ENCODE results near the gene STPG2. TPM values are rescaled to one million over a fixed set of nuclear protein-coding genes. Genes with fewer than 3 reads are reported as not detected.
"Not testable (repeated sequence)": the region's sequence is repeated elsewhere in the genome, so short reads cannot be mapped to it uniquely, and the experiment has no call there.

The STPG2 gene
- polyA plus RNA-seq, 1 donor: 0.36 TPM

DNA sequence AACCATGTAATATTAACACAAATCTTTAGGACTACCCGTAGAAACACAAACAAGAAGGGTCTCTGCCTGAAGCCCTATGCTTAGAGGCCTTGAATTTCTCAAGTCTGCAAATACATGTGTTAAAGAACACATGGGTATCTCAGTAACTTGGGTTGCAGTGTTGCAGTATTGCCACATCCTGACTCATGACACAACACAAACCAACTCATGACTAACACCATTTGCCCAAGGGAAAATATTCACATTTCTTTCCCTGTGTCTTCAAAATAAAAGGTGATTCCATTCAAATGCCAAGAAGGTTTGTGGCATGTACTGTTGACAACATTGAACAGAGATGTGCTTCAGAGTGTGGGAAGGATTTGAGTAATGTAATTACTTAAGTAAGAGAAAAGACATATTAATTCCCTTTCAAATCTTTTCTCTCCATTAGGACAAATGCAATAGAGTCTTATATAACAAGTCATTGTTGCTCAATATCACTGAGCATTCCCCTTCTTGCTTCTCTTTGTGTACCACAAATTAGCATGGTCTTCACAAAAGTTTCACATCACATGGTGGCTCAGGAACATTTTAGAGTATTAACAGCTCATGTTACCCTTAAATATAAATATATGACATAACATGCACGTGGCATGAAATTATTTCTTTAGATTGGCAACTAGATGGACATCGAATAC is 487.1 kb downstream of the STPG2 start:
- no peaks in the 10 kb centered on the region for H3K36me3 ChIP-seq (ENCODE audit: control insufficient read depth, insufficient read depth, low read length)

DNA sequence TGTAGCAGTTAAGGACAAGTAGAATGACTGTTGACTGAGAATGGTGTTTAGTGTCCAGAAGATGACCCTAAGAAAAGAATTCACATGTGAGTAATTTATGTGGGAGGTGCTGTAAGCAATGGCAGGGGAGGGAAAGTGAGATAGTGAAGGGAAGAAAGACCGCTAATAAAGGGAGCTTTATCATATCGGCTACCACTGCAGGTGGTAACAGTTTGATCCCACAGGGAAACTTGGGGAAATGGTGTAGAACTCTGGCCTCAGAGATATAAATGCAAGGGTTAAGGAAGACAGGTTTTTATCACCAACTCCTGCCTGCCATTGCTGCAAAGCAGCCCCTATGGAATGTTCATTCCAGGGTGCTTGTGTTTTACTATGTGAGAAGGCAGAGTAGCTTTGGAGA is 489.6 kb downstream of the STPG2 start:
- no peaks in the 10 kb centered on the region for H3K27me3 ChIP-seq (ENCODE audit: control insufficient read depth, insufficient read depth, low read length)
- no peak overlapping the region for H3K27ac ChIP-seq (ENCODE audit: low read length)
- no peaks in the 10 kb centered on the region for H3K4me1 ChIP-seq (ENCODE audit: control insufficient read depth, insufficient read depth, low read length)
- H3K36me3 ChIP-seq (ENCODE audit: control insufficient read depth, insufficient read depth, low read length): no peaks in the 10 kb centered on the region
- H3K4me3 ChIP-seq (ENCODE audit: low read length): no peak overlapping the region
- DNase-seq: no peak
- WGBS (ENCODE audit: insufficient coverage, low lambda C conversion rate): no CpG with 5 or more reads among the region's 2 CpGs
- no peaks in the 10 kb centered on the region for H3K9me3 ChIP-seq (ENCODE audit: control insufficient read depth, low read depth, low read length)

More for the DNA sequence above, 487.1 kb downstream of the STPG2 start:
- no peak for DNase-seq
- H3K27me3 ChIP-seq (ENCODE audit: control insufficient read depth, insufficient read depth, low read length): no peaks in the 10 kb centered on the region
- no peak overlapping the region for H3K27ac ChIP-seq (ENCODE audit: low read length)
- 100% methylated on average over 2 of the region's 3 CpGs for WGBS (ENCODE audit: insufficient coverage, low lambda C conversion rate)
- H3K4me1 ChIP-seq (ENCODE audit: control insufficient read depth, insufficient read depth, low read length): no peaks in the 10 kb centered on the region
- no peak overlapping the region for H3K4me3 ChIP-seq (ENCODE audit: low read length)
- no peaks in the 10 kb centered on the region for H3K9me3 ChIP-seq (ENCODE audit: control insufficient read depth, low read depth, low read length)

DNA sequence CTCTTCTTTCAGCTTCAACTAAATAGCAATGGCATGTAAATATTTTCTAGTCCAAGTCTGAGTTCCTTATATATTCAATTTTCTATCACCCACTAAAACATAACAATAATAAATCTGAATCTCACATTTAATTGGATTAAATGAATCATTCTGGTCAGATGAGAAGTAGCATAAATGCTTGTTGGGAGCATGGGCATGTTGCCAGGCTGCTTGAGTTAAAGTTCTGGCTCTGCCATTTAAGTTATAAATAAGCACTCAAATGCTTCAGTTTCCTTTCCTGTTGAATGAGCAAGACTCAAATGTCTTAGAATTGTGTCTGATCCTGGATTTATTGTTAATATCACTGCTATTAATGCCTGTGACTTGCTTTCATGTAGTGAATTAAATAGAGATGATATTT is 496.3 kb downstream of the STPG2 start:
- no peak for DNase-seq
- no peaks in the 10 kb centered on the region for H3K4me1 ChIP-seq (ENCODE audit: control insufficient read depth, insufficient read depth, low read length)
- H3K4me3 ChIP-seq (ENCODE audit: low read length): no peak overlapping the region
- H3K36me3 ChIP-seq (ENCODE audit: control insufficient read depth, insufficient read depth, low read length): no peaks in the 10 kb centered on the region
- H3K27me3 ChIP-seq (ENCODE audit: control insufficient read depth, insufficient read depth, low read length): no peaks in the 10 kb centered on the region
- no peaks in the 10 kb centered on the region for H3K9me3 ChIP-seq (ENCODE audit: control insufficient read depth, low read depth, low read length)
- H3K27ac ChIP-seq (ENCODE audit: low read length): no peak overlapping the region

DNA sequence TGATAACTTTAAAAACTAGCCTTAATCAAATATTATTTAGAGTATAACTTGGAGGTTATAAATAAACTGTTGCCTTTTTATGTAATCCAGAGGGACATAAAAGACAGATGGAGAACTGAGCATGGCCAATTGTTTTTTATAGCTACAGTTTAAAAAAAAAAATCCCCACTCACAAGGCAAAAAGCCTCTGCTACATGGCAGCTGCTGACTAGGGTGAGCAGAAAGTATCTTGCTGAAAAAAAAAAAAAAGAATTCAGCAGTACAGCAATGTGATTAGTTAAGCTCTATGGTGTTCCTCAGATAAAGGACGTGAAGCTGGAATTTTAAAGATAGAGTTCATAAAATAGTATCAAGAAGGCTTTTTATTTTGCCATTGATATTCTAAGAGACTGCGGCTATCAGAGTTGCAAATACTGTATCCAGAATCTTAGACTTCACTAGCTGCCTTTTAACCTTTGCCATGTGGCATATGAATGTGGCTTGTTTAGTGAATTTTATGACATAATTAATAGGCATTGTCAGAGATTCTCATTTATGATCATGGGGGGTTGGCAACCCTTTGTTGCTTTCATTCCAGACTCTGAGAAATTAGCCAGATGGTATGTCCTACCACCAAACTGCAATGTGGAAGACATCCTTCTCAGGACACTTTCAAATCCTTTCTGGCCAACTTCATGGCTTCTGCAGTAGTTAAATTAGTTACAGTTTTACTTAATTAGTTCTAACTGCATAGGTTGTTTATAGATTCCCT is 498.0 kb downstream of the STPG2 start:
- Histone ChIP-seq H3K27ac (ENCODE audit: low read length) (no peak overlapping the region), H3K4me1 (ENCODE audit: control insufficient read depth, insufficient read depth, low read length) (no peaks in the 10 kb centered on the region), H3K9me3 (ENCODE audit: control insufficient read depth, low read depth, low read length) (no peaks in the 10 kb centered on the region), H3K27me3 (ENCODE audit: control insufficient read depth, insufficient read depth, low read length) (no peaks in the 10 kb centered on the region), H3K36me3 (ENCODE audit: control insufficient read depth, insufficient read depth, low read length) (no peaks in the 10 kb centered on the region), H3K4me3 (ENCODE audit: low read length) (no peak overlapping the region)
- WGBS (ENCODE audit: insufficient coverage, low lambda C conversion rate): no CpG with 5 or more reads among the region's 2 CpGs
- no peak for DNase-seq

DNA sequence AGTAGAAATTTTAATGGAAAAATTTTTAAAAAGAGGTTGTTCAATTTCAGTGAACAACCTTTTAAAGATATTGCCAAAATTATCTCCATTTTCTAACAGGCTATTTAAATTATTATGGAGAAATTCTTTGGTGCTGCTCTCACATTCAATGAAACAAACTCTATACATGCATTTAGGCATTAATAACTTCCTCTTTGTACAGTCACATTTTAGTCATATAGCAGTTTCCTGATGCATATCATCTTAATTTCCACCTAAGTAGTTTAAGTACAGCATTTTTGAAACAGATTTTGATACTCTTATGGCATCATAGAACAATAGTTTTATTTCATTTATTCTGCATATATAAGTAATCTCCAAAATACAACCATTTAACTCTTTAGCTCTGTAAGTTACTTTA is 500.1 kb downstream of the STPG2 start:
- Histone ChIP-seq H3K27me3 (ENCODE audit: control insufficient read depth, insufficient read depth, low read length) (no peaks in the 10 kb centered on the region), H3K36me3 (ENCODE audit: control insufficient read depth, insufficient read depth, low read length) (no peaks in the 10 kb centered on the region), H3K4me3 (ENCODE audit: low read length) (no peak overlapping the region), H3K9me3 (ENCODE audit: control insufficient read depth, low read depth, low read length) (no peaks in the 10 kb centered on the region), H3K4me1 (ENCODE audit: control insufficient read depth, insufficient read depth, low read length) (no peaks in the 10 kb centered on the region), H3K27ac (ENCODE audit: low read length) (no peak overlapping the region)
- no peak for DNase-seq

DNA sequence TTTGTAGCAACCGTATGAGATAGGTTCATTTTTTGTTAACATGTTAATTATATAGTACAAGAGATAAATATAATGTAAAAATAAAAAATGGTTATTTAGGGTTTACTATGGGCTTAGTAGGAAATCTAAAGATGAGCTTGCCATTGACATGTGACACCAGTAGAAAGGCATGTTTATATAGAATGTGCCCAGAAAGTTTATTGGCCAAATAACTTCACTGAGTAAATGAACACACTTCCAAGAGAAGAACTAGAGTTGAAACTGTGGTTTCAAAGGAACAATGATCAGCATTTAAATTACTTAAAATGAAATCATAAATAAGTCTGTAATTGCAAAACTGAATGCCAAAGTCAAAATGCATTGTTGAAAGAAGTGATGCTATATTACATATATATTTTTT is 503.3 kb downstream of the STPG2 start:
- Histone ChIP-seq H3K27me3 (ENCODE audit: control insufficient read depth, insufficient read depth, low read length) (no peaks in the 10 kb centered on the region), H3K36me3 (ENCODE audit: control insufficient read depth, insufficient read depth, low read length) (no peaks in the 10 kb centered on the region), H3K4me3 (ENCODE audit: low read length) (no peak overlapping the region), H3K4me1 (ENCODE audit: control insufficient read depth, insufficient read depth, low read length) (no peaks in the 10 kb centered on the region), H3K9me3 (ENCODE audit: control insufficient read depth, low read depth, low read length) (no peaks in the 10 kb centered on the region), H3K27ac (ENCODE audit: low read length) (no peak overlapping the region)
- 88% methylated on average over 1 of the region's 1 CpG for WGBS (ENCODE audit: insufficient coverage, low lambda C conversion rate)
- DNase-seq: no peak

DNA sequence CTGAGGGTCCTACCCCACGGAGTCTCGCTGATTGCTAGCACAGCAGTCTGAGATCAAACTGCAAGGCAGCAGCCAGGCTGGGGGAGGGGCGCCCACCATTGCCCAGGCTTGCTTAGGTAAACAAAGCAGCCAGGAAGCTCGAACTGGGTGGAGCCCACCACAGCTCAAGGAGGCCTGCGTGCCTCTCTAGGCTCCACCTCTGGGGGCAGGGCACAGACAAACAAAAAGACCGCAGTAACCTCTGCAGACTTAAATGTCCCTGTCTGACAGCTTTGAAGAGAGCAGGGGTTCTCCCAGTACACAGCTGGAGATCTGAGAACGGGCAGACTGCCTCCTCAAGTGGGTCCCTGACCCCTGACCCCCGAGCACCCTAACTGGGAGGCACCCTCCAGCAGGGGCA is 509.4 kb downstream of the STPG2 start:
- WGBS (ENCODE audit: insufficient coverage, low lambda C conversion rate): no CpG with 5 or more reads among the region's 8 CpGs

DNA sequence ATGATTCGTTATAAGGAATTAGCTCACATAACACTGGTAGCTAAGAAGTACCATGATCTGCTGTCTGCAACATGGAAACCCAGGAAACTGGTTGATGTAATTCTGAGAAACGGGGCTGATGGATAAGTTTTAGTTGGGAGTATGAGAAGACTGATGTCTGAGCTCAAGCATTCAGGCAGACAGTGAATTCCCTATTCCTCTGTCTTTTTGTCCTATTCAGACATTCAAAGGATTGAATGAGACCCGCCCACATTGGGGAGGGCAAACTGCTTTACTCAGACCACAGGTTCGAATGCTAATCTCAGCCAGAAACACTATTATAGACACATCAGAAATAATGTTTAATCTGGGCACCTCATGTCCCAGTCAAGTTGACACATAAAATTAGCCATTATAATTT is 515.5 kb downstream of the STPG2 start:
- H3K9me3 ChIP-seq (ENCODE audit: control insufficient read depth, low read depth, low read length): no peaks in the 10 kb centered on the region
- H3K4me3 ChIP-seq (ENCODE audit: low read length): no peak overlapping the region
- no peak overlapping the region for H3K27ac ChIP-seq (ENCODE audit: low read length)
- no peaks in the 10 kb centered on the region for H3K27me3 ChIP-seq (ENCODE audit: control insufficient read depth, insufficient read depth, low read length)
- WGBS (ENCODE audit: insufficient coverage, low lambda C conversion rate): 80% methylated on average over 2 of the region's 4 CpGs
- no peaks in the 10 kb centered on the region for H3K4me1 ChIP-seq (ENCODE audit: control insufficient read depth, insufficient read depth, low read length)
- H3K36me3 ChIP-seq (ENCODE audit: control insufficient read depth, insufficient read depth, low read length): no peaks in the 10 kb centered on the region
- no peak for DNase-seq

More for the DNA sequence above, 509.4 kb downstream of the STPG2 start:
- DNase-seq; H3K4me3 ChIP-seq (ENCODE audit: low read length); H3K36me3 ChIP-seq (ENCODE audit: control insufficient read depth, insufficient read depth, low read length); H3K9me3 ChIP-seq (ENCODE audit: control insufficient read depth, low read depth, low read length); H3K27ac ChIP-seq (ENCODE audit: low read length); H3K27me3 ChIP-seq (ENCODE audit: control insufficient read depth, insufficient read depth, low read length); H3K4me1 ChIP-seq (ENCODE audit: control insufficient read depth, insufficient read depth, low read length): not testable (repeated sequence)

DNA sequence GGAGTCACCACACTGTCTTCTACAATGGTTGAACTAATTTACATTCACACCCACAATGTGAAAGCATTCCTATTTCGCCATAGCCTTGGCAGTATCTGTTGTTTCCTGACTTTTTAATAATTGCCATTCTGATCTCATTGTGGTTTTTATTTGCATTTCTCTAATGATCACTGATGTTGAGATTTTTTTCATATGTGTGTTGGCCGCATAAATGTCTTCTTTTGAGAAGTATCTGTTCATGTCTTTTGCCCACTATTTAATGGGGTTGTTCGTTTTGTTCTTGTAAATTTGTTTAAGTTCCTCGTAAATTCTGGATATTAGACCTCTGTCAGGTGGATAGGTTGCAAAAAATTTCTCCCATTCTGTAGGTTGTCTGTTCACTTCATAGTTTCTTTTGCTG is 519.1 kb downstream of the STPG2 start:
- 97% methylated on average over 4 of the region's 4 CpGs for WGBS (ENCODE audit: insufficient coverage, low lambda C conversion rate)
- Histone ChIP-seq H3K36me3 (ENCODE audit: control insufficient read depth, insufficient read depth, low read length) (no peaks in the 10 kb centered on the region), H3K4me1 (ENCODE audit: control insufficient read depth, insufficient read depth, low read length) (no peaks in the 10 kb centered on the region), H3K27me3 (ENCODE audit: control insufficient read depth, insufficient read depth, low read length) (no peaks in the 10 kb centered on the region), H3K27ac (ENCODE audit: low read length) (no peak overlapping the region), H3K9me3 (ENCODE audit: control insufficient read depth, low read depth, low read length) (no peaks in the 10 kb centered on the region), H3K4me3 (ENCODE audit: low read length) (no peak overlapping the region)
- DNase-seq: no peak

DNA sequence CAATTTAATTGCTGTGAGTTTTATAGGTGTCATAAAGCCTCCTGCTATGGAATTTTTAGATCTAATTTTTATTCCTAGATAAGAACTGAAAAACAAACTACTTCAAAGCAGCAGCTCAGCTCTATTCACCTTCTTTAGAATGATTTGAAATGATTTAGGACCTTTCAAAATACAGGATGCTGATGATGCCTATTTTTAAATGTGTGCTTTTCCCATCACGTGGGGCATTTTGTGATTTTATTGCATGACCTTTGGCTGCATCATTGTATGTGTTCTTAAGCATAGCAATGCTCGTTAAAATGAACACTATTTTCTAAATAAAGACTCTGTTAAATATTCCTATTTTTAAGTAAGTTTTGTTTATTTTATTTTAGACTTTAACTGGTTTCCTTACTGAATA is 537.3 kb downstream of the STPG2 start:
- H3K36me3 ChIP-seq (ENCODE audit: control insufficient read depth, insufficient read depth, low read length): no peaks in the 10 kb centered on the region
- no peaks in the 10 kb centered on the region for H3K27me3 ChIP-seq (ENCODE audit: control insufficient read depth, insufficient read depth, low read length)
- no CpG with 5 or more reads among the region's 2 CpGs for WGBS (ENCODE audit: insufficient coverage, low lambda C conversion rate)
- no peak overlapping the region for H3K4me3 ChIP-seq (ENCODE audit: low read length)
- H3K4me1 ChIP-seq (ENCODE audit: control insufficient read depth, insufficient read depth, low read length): no peaks in the 10 kb centered on the region
- H3K9me3 ChIP-seq (ENCODE audit: control insufficient read depth, low read depth, low read length): no peaks in the 10 kb centered on the region
- H3K27ac ChIP-seq (ENCODE audit: low read length): no peak overlapping the region
- DNase-seq: peak; percentile 11 to 61

DNA sequence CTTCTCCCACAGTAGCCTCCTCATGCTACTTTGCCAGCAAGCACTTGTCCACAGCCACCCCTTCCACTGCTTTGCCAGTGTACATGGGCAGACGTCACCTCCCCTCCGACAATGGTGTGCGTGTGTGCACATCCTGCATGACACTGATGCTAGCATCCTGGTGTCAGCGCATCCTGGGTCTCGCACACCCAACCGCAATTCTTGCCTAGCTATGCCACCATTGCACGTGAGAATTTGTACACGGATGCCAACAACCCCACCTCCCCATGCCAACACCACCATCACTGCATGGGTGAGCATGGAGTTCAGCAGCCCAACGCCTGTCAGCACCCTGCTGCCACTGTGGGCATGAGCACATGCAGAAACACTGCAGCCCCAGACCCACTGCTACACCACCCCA is 550.0 kb downstream of the STPG2 start:
- no peak overlapping the region for H3K4me3 ChIP-seq (ENCODE audit: low read length)
- H3K9me3 ChIP-seq (ENCODE audit: control insufficient read depth, low read depth, low read length): peaks cover under 1% of the 10 kb centered on the region
- H3K27me3 ChIP-seq (ENCODE audit: control insufficient read depth, insufficient read depth, low read length): no peaks in the 10 kb centered on the region
- no peak for DNase-seq
- H3K4me1 ChIP-seq (ENCODE audit: control insufficient read depth, insufficient read depth, low read length): no peaks in the 10 kb centered on the region
- H3K27ac ChIP-seq (ENCODE audit: low read length): no peak overlapping the region
- H3K36me3 ChIP-seq (ENCODE audit: control insufficient read depth, insufficient read depth, low read length): no peaks in the 10 kb centered on the region
- no CpG with 5 or more reads among the region's 9 CpGs for WGBS (ENCODE audit: insufficient coverage, low lambda C conversion rate)
